SK-N-SH treated with all-trans-retinoic acid at 6 μM for 48 hours (cell line): ENCODE data around the gene SRBD1.

ENCODE experiments used
- ARNTL ChIP-seq: fragments of 450-650 bp; formaldehyde crosslinking; IDR thresholded peaks from 2 replicates; pipeline ENCODE4 v1.5.0; 2020; ENCODE audit warnings: low read depth, mild to moderate bottlenecking, moderate library complexity, borderline replicate concordance
- BACH2 ChIP-seq: fragments of 250-450 bp; sonication (Bioruptor Pico); IDR thresholded peaks from 2 replicates; pipeline ENCODE4 v1.9.0; 2021; ENCODE audit warnings: mild to moderate bottlenecking, borderline replicate concordance
- CSDC2 ChIP-seq: fragments of 250-450 bp; sonication (Bioruptor Pico); IDR thresholded peaks from 2 replicates; pipeline ENCODE4 v1.5.0; 2020; ENCODE audit warnings: mild to moderate bottlenecking, moderate library complexity
- GLIS3 ChIP-seq: fragments of 250-450 bp; sonication (Bioruptor Pico); IDR thresholded peaks from 2 replicates; pipeline ENCODE4 v1.5.0; 2020; ENCODE audit warnings: mild to moderate bottlenecking, moderate library complexity
- ISL1 ChIP-seq: fragments of 250-450 bp; sonication (Bioruptor Pico); IDR thresholded peaks from 2 replicates; pipeline ENCODE4 v2.1.2; 2022; ENCODE audit warnings: mild to moderate bottlenecking, moderate library complexity
- PATZ1 ChIP-seq: fragments of 250-450 bp; sonication (Bioruptor Pico); IDR thresholded peaks from 2 replicates; pipeline ENCODE4 v1.8.0; 2020; ENCODE audit warnings: mild to moderate bottlenecking, moderate library complexity, borderline replicate concordance
- ZC3H10 ChIP-seq: fragments of 250-450 bp; sonication (Bioruptor Pico); IDR thresholded peaks from 2 replicates; pipeline ENCODE4 v1.5.1; 2021; ENCODE audit warnings: mild to moderate bottlenecking, moderate library complexity
- ZFP30 ChIP-seq: fragments of 450-650 bp; formaldehyde crosslinking; IDR thresholded peaks from 2 replicates; pipeline ENCODE4 v1.5.0; 2022; ENCODE audit warnings: mild to moderate bottlenecking, moderate library complexity
- ZNF70 ChIP-seq: fragments of 450-650 bp; formaldehyde crosslinking; IDR thresholded peaks from 2 replicates; pipeline ENCODE4 v1.5.0; 2020; ENCODE audit warnings: mild to moderate bottlenecking, moderate library complexity

DNA sequence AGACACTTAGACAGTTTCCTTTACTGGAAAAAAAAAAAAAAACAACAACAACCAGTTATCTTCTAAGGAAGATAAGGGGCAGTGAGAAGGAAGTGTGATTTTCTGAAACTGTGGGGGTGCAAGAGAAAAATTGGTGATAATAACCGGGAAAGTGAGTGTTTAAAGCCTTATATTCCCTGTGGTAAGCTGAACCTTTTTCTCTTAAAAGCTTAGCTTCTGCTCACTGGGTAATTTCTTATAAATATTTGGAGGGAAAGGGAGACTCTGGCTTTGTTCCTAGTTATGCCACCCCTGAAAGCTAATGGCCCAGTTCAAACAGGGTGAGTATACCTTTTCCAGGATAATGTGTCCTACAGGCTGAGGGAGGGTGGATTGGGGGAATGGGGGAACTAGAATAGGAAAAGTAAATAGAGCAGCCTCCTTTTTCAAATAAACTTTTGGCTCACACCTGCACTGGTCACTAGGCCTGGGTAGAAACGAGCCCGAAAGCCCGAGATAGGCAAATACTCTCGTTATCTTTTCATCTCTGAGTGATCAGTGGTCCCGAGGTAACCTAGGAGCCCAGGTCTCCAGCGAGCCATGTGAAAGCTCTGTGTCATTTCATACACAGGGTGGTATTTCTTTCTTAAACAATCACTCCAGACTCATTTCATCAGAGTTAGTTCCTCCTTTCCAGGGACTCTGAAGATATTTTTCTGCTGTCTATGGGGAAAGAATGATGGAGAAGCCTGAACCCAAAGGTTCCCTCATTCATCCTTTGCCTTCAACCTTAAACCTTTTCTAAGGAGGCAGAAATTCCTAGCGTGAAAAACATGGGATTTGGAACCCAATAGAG lies 15.5 kb upstream of the SRBD1 start:
- no peak for TF ChIP-seq ZNF70 (CRISPR knock-in tag)
- no peak for TF ChIP-seq CSDC2
- TF ChIP-seq ZC3H10 (CRISPR knock-in tag) = no peak
- TF ChIP-seq GLIS3 = no peak
- TF ChIP-seq ZFP30 (CRISPR knock-in tag) = no peak
- TF ChIP-seq ARNTL (CRISPR knock-in tag) = no peak
- TF ChIP-seq PATZ1 (CRISPR knock-in tag) = no peak
- no peak for TF ChIP-seq ISL1
- no peak for TF ChIP-seq BACH2 (CRISPR knock-in tag)
